SK-N-SH (cell line): ENCODE data around the gene GALNT18. TPM values are rescaled to one million over a fixed set of nuclear protein-coding genes. Genes with fewer than 3 reads are reported as not detected.

Source experiments
- CTCF ChIA-PET: fragments of 300-600, 350-600 bp; formaldehyde crosslinking; extraction: SDS; loops from one replicate; lab custom pipeline; 2021; lab: Yijun Ruan, JAX
- POLR2A ChIA-PET: fragments of 350-600 bp; sonication (Branson Sonifier 250); formaldehyde crosslinking; extraction: SDS; loops from one replicate; lab custom pipeline; 2020; ENCODE audit warnings: antibody characterized with exemption, inconsistent platforms; lab: Yijun Ruan, JAX
- DNase-seq: peaks from one replicate; pipeline ENCODE4 v3.0.0; 2012
- H2AFZ ChIP-seq: fragments of 200-600 bp; sonication (generic); 2 replicates; pipeline ENCODE4 v1.8.1; 2016; ENCODE audit warnings: antibody characterized with exemption, mild to moderate bottlenecking, low read depth
- H3F3A ChIP-seq: fragments of 200-600 bp; sonication (generic); replicated peaks from 2 replicates; pipeline ENCODE3; 2016; ENCODE audit warnings: antibody characterized with exemption, mild to moderate bottlenecking; ENCODE audit not compliant: insufficient read depth
- H3K27ac ChIP-seq, 2 experiments: fragments of 200-500 bp in 1 of 2; fragments of 200-600 bp in 1 of 2; sonication (Bioruptor generic) in 1 of 2; sonication (generic), shearing (Covaris generic) in 1 of 2; 2 replicates each; pipeline versions ENCODE4 v1.5.1 to v1.6.1; 2014 to 2016; ENCODE audit warnings: low read depth in 2 of 2, inconsistent platforms in 1 of 2, low read length in 1 of 2, mild to moderate bottlenecking in 1 of 2, mixed read lengths in 1 of 2
- H3K27me3 ChIP-seq: fragments of 200-600 bp; sonication (generic), shearing (Covaris generic); 2 replicates; pipeline ENCODE4 v1.6.1; 2016; ENCODE audit warnings: mixed run types; ENCODE audit not compliant: insufficient read depth
- H3K36me3 ChIP-seq, 2 experiments: fragments of 200-500 bp in 1 of 2; fragments of 200-600 bp in 1 of 2; sonication (Bioruptor generic) in 1 of 2; sonication (generic) in 1 of 2; replicated peaks in 1 of 2; 2 replicates each; pipeline versions ENCODE3 to v1.5.1; 2014 to 2016; ENCODE audit warnings: low read length in 1 of 2, mild to moderate bottlenecking in 1 of 2; ENCODE audit not compliant: insufficient read depth in 2 of 2, control insufficient read depth in 1 of 2
- H3K4me1 ChIP-seq, 2 experiments: fragments of 200-500 bp in 1 of 2; fragments of 200-600 bp in 1 of 2; sonication (Bioruptor generic) in 1 of 2; sonication (generic), shearing (Covaris generic) in 1 of 2; 2 replicates each; pipeline versions ENCODE4 v1.5.1 to v1.6.1; 2014 to 2016; ENCODE audit warnings: low read depth in 1 of 2, low read length in 1 of 2, mixed run types in 1 of 2; ENCODE audit not compliant: insufficient read depth in 2 of 2, control insufficient read depth in 1 of 2
- H3K4me2 ChIP-seq: fragments of 200-600 bp; sonication (generic), shearing (Covaris generic); 2 replicates; pipeline ENCODE4 v1.6.1; 2017; ENCODE audit warnings: mixed run types
- H3K4me3 ChIP-seq, 2 experiments: fragments of 200-500 bp in 1 of 2; fragments of 200-600 bp in 1 of 2; sonication (Bioruptor generic) in 1 of 2; sonication (generic), shearing (Covaris generic) in 1 of 2; 2 replicates each; pipeline versions ENCODE4 v1.5.1 to v1.8.1; 2014 to 2016; ENCODE audit warnings: low read depth in 2 of 2, inconsistent platforms in 1 of 2, low read length in 1 of 2, mild to moderate bottlenecking in 1 of 2, mixed read lengths in 1 of 2, moderate library complexity in 1 of 2
- H3K79me2 ChIP-seq: fragments of 200-600 bp; sonication (generic); 2 replicates; pipeline ENCODE4 v1.8.1; 2017; ENCODE audit warnings: mild to moderate bottlenecking; ENCODE audit not compliant: insufficient read depth
- H3K9ac ChIP-seq: fragments of 200-600 bp; sonication (generic); 2 replicates; pipeline ENCODE4 v1.6.1; 2017; ENCODE audit warnings: mixed run types
- H3K9me2 ChIP-seq: fragments of 200-600 bp; sonication (generic); 2 replicates; pipeline ENCODE4 v1.6.1; 2017; ENCODE audit warnings: mixed run types
- H3K9me3 ChIP-seq: fragments of 200-600 bp; sonication (generic); 2 replicates; pipeline ENCODE4 v1.6.1; 2017; ENCODE audit warnings: mixed run types, mild to moderate bottlenecking, moderate library complexity
- H4K20me1 ChIP-seq: fragments of 200-600 bp; sonication (generic); 2 replicates; pipeline ENCODE4 v1.6.1; 2017; ENCODE audit warnings: mild to moderate bottlenecking, mixed run types; ENCODE audit not compliant: insufficient read depth
- EP300 ChIP-seq, 2 experiments: IDR thresholded peaks; 2 replicates each; pipeline versions ENCODE4 v1.4.0 to v1.6.1; 2012; ENCODE audit warnings: borderline replicate concordance in 1 of 2, low read depth in 1 of 2, low read length in 1 of 2
- FOSL2 ChIP-seq: IDR thresholded peaks from 2 replicates; pipeline ENCODE4 v1.4.0; 2012; ENCODE audit warnings: low read depth, mild to moderate bottlenecking, moderate library complexity, borderline replicate concordance
- FOXJ3 ChIP-seq: sonication (generic); formaldehyde crosslinking; IDR thresholded peaks from 2 replicates; pipeline ENCODE4 v1.5.1; 2020; ENCODE audit warnings: mild to moderate bottlenecking, missing genetic modification reagents
- FOXM1 ChIP-seq: IDR thresholded peaks from 2 replicates; pipeline ENCODE4 v1.4.0; 2012; ENCODE audit warnings: low read depth, mild to moderate bottlenecking
- GABPA ChIP-seq: IDR thresholded peaks from 2 replicates; pipeline ENCODE4 v1.4.0; 2012; ENCODE audit warnings: low read depth, mild to moderate bottlenecking
- JUND ChIP-seq: IDR thresholded peaks from 2 replicates; pipeline ENCODE4 v1.4.0; 2012
- MAX ChIP-seq: IDR thresholded peaks from 2 replicates; pipeline ENCODE4 v1.4.0; 2012; ENCODE audit warnings: low read depth
- NRF1 ChIP-seq: IDR thresholded peaks from 2 replicates; pipeline ENCODE4 v1.6.1; 2012; ENCODE audit warnings: low read depth, mild to moderate bottlenecking, low read length
- POLR2AphosphoS5 ChIP-seq: IDR thresholded peaks from 2 replicates; pipeline ENCODE4 v1.6.1; 2012; ENCODE audit warnings: low read depth, low read length
- RAD21 ChIP-seq: IDR thresholded peaks from 2 replicates; pipeline ENCODE4 v1.6.1; 2012; ENCODE audit warnings: mild to moderate bottlenecking, low read length
- REST ChIP-seq: IDR thresholded peaks from 2 replicates; pipeline ENCODE4 v1.6.1; 2012; ENCODE audit warnings: mild to moderate bottlenecking, low read depth, low read length, moderate library complexity
- RFX5 ChIP-seq: IDR thresholded peaks from 2 replicates; pipeline ENCODE4 v1.6.1; 2012; ENCODE audit warnings: mild to moderate bottlenecking, improper control_type of control experiment, low read length
- SIN3A ChIP-seq: IDR thresholded peaks from 2 replicates; pipeline ENCODE4 v1.6.1; 2012; ENCODE audit warnings: low read depth, mild to moderate bottlenecking, low read length, moderate library complexity, borderline replicate concordance
- TCF12 ChIP-seq: IDR thresholded peaks from 2 replicates; pipeline ENCODE4 v1.4.0; 2012
- TEAD4 ChIP-seq: IDR thresholded peaks from 2 replicates; pipeline ENCODE4 v1.4.0; 2012; ENCODE audit warnings: mild to moderate bottlenecking, borderline replicate concordance; ENCODE audit not compliant: insufficient read depth
- USF2 ChIP-seq: fragments of 150-350 bp; IDR thresholded peaks from 2 replicates; pipeline ENCODE4 v1.6.1; 2017; ENCODE audit warnings: antibody characterized with exemption, low read length, low read depth, borderline replicate concordance
- ZBTB33 ChIP-seq: IDR thresholded peaks from 2 replicates; pipeline ENCODE4 v1.4.0; 2012; ENCODE audit warnings: low read depth, borderline replicate concordance
- WGBS: methylation state at CpG from one replicate; pipeline ENCODE4 v1.1.6; 2017; ENCODE audit warnings: low lambda C conversion rate; 5-methylcytosine and 5-hydroxymethylcytosine counted together
- polyA plus RNA-seq, 3 experiments: library from polyadenylated mRNA; depleted of rRNA; stranded (reverse); fragments of >200 nt; gene quantifications; 2 replicates each; pipeline ENCODE4 v1.2.3, GENCODE V29; 2012

GALNT18 gene
- polyA plus RNA-seq, 1 of the 3 experiments (the other 2 are of a cell fraction) = 0.64 TPM

GRCh38 chr11:11577932-11578911 lies 43.6 kb downstream of the GALNT18 start:
- Histone ChIP-seq H3K9ac (no peak overlapping the region), H4K20me1 (no peaks in the 10 kb centered on the region), H3K4me3 (no peak overlapping the region), H3F3A (no peaks in the 10 kb centered on the region), H3K9me3 (no peaks in the 10 kb centered on the region), H2AFZ (no peak overlapping the region), H3K27me3 (no peaks in the 10 kb centered on the region), H3K4me2 (no peak overlapping the region), H3K4me1 (peaks cover 0 to 69% of the 10 kb centered on the region in 2 experiments; a peak in 1 of 4 replicates), H3K79me2 (no peaks in the 10 kb centered on the region), H3K9me2 (no peaks in the 10 kb centered on the region), H3K27ac (no peak overlapping the region; a peak in 1 of 4 replicates), H3K36me3 (no peaks in the 10 kb centered on the region)
- DNase-seq = no peak
- ChIA-PET CTCF (interaction anchor here (1.2 to 1.3 kb wide), 2 partner anchors 209 to 541 kb away, joined by 3 to 5 read pairs; no protein-coding TSS in a partner anchor), POLR2A (no interaction called here)
- WGBS = 64% methylated on average over 15 of the region's 15 CpGs
- TF ChIP-seq POLR2AphosphoS5 (no peak), JUND (no peak)

- Histone ChIP-seq H3K9me3 (no peaks in the 10 kb centered on the region), H2AFZ (no peak overlapping the region), H3K9ac (no peak overlapping the region), H3K79me2 (no peaks in the 10 kb centered on the region), H3K4me3 (no peak overlapping the region), H4K20me1 (no peaks in the 10 kb centered on the region), H3K9me2 (no peaks in the 10 kb centered on the region), H3K36me3 (no peaks in the 10 kb centered on the region), H3K27ac (no peak overlapping the region), H3F3A (no peaks in the 10 kb centered on the region), H3K4me1 (peaks cover 0 to 65% of the 10 kb centered on the region in 2 experiments; a peak in 1 of 4 replicates), H3K27me3 (no peaks in the 10 kb centered on the region), H3K4me2 (no peak overlapping the region)
- no peak for DNase-seq
- WGBS = 56% methylated on average over 5 of the region's 8 CpGs
- TF ChIP-seq MAX = no peak
- TF ChIP-seq FOXJ3 (CRISPR knock-in tag) = no peak
- TF ChIP-seq TCF12 = no peak
- TF ChIP-seq EP300 (IDR thresholded peaks at IDR 0.05; ENCODE audit: borderline replicate concordance in 1 of 2, low read depth in 1 of 2, low read length in 1 of 2) = no peak
- no peak for TF ChIP-seq FOSL2
- no peak for TF ChIP-seq TEAD4
- TF ChIP-seq GABPA = no peak
- no peak for TF ChIP-seq SIN3A
- no peak for TF ChIP-seq USF2
- TF ChIP-seq RAD21 = no peak
- no peak for TF ChIP-seq RFX5
- TF ChIP-seq ZBTB33 = no peak
- TF ChIP-seq REST = no peak
- no peak for TF ChIP-seq FOXM1
- TF ChIP-seq NRF1 = no peak
- POLR2A ChIA-PET = no interaction called here
- CTCF ChIA-PET = interaction anchor here (1.3 kb wide), 1 partner anchor 210 kb away, joined by 5 read pairs; no protein-coding TSS in a partner anchor
These were observed 44.5 kb downstream of the GALNT18 start for GRCh38 chr11:11577251-11577855.
